OCI-LY7 (cell line): ENCODE data around the gene ATP6V0C. TPM values are rescaled to one million over a fixed set of nuclear protein-coding genes. Genes with fewer than 3 reads are reported as not detected.

Experiments
- BruUV-seq: library from RNA; stranded (reverse); fragments of 400-500 nt; replicated peaks from 2 replicates; lab custom pipeline; 2021; lab: Mats Ljungman, UMichigan
- CTCF ChIA-PET: fragments of 300-600 bp; sonication (Branson Sonifier 250); formaldehyde crosslinking; loops from one replicate; lab custom pipeline; 2022; ENCODE audit warnings: antibody characterized with exemption; ENCODE audit not compliant: unreplicated experiment; lab: Charles Lee
- POLR2A ChIA-PET: fragments of 300-600 bp; sonication (Branson Sonifier 250); formaldehyde crosslinking; loops from one replicate; lab custom pipeline; 2022; ENCODE audit warnings: antibody characterized with exemption; lab: Charles Lee
- DNase-seq: peaks from one replicate; pipeline ENCODE4 v3.0.0-alpha.2; 2015; ENCODE audit warnings: low spot score
- H2AFZ ChIP-seq: fragments of 200-600 bp; sonication (generic), shearing (Covaris generic); 2 replicates; pipeline ENCODE4 v1.6.1; 2014; ENCODE audit warnings: mild to moderate bottlenecking, antibody characterized with exemption, low read length, moderate library complexity
- H3K27ac ChIP-seq: fragments of 200-600 bp; sonication (generic); 2 replicates; pipeline ENCODE4 v1.5.1; 2014; ENCODE audit warnings: mixed run types, low read depth, mild to moderate bottlenecking, moderate library complexity, low read length, inconsistent platforms; ENCODE audit not compliant: poor library complexity, severe bottlenecking
- H3K36me3 ChIP-seq: fragments of 200-600 bp; sonication (generic); 2 replicates; pipeline ENCODE4 v1.6.1; 2014; ENCODE audit warnings: mild to moderate bottlenecking, antibody characterized with exemption, low read length, moderate library complexity, mixed read lengths; ENCODE audit not compliant: insufficient read depth
- H3K4me1 ChIP-seq: fragments of 200-600 bp; sonication (generic); 2 replicates; pipeline ENCODE4 v1.5.1; 2014; ENCODE audit warnings: mild to moderate bottlenecking, low read length; ENCODE audit not compliant: insufficient read depth, poor library complexity, severe bottlenecking
- H3K4me2 ChIP-seq: fragments of 200-600 bp; sonication (generic); 2 replicates; pipeline ENCODE4 v1.6.1; 2014; ENCODE audit warnings: mild to moderate bottlenecking, low read length
- H3K4me3 ChIP-seq: fragments of 200-600 bp; sonication (generic); 2 replicates; pipeline ENCODE4 v1.5.1; 2014; ENCODE audit warnings: mild to moderate bottlenecking, low read depth, low read length; ENCODE audit not compliant: poor library complexity, severe bottlenecking
- H3K79me2 ChIP-seq: fragments of 200-600 bp; sonication (generic); 2 replicates; pipeline ENCODE4 v1.6.1; 2016; ENCODE audit warnings: low read depth, mild to moderate bottlenecking, low read length, moderate library complexity, mixed read lengths; ENCODE audit not compliant: insufficient read depth
- H3K9me2 ChIP-seq: fragments of 200-600 bp; sonication (generic); 2 replicates; pipeline ENCODE4 v1.6.1; 2016; ENCODE audit warnings: mild to moderate bottlenecking, low read length, mixed read lengths; ENCODE audit not compliant: insufficient read depth
- H3K9me3 ChIP-seq: fragments of 200-600 bp; sonication (generic); 2 replicates; pipeline ENCODE4 v1.6.1; 2014; ENCODE audit warnings: mild to moderate bottlenecking, mixed run types, low read length, mixed read lengths
- H4K20me1 ChIP-seq: fragments of 200-600 bp; sonication (generic); 2 replicates; pipeline ENCODE4 v1.6.1; 2014; ENCODE audit warnings: mild to moderate bottlenecking, antibody characterized with exemption, low read length, moderate library complexity, mixed read lengths; ENCODE audit not compliant: insufficient read depth
- CTCF ChIP-seq: fragments of 200-600 bp; sonication (generic); conservative IDR thresholded peaks from 2 replicates; pipeline ENCODE4 v1.5.1; 2014; ENCODE audit warnings: mild to moderate bottlenecking, antibody characterized with exemption, low read length, moderate library complexity, mixed read lengths
- EZH2phosphoT487 ChIP-seq: fragments of 200-600 bp; sonication (generic); IDR thresholded peaks from 2 replicates; pipeline ENCODE4 v1.6.1; 2018; ENCODE audit warnings: low read depth, borderline replicate concordance, mild to moderate bottlenecking, mixed run types, antibody characterized with exemption, low read length, moderate library complexity, mixed read lengths
- intact Hi-C: fragments of 100-400 bp; cut with micrococcal nuclease; formaldehyde crosslinking; loops from one replicate; pipeline ENCODE4 v1.10.0; 2022; ENCODE audit not compliant: unreplicated experiment
- total RNA-seq, 2 experiments: library from RNA; depleted of rRNA in 1 of 2; stranded (reverse); fragments of >200 nt in 1 of 2; shearing (Covaris generic) in 1 of 2; gene quantifications; 2 replicates each; pipeline ENCODE4 v1.2.3, GENCODE V29; 2014 to 2022

The ATP6V0C gene
- total RNA-seq, 2 experiments from 2014 or later = 16.4 to 94.3 TPM

GRCh38 chr16:2518823-2519710 lies 5.3 kb downstream of the ATP6V0C start:
- POLR2A ChIA-PET = interaction anchor here (0.6 kb wide), 1 partner anchor 19 kb away, joined by 3 read pairs; the partner anchor contains the start of gene PDPK1
- intact Hi-C loops = no loop called here
- no TSS peak for BruUV-seq

GRCh38 chr16:2519711-2520080 lies 5.9 kb downstream of the ATP6V0C start:
- peaks cover 6% of the 10 kb centered on the region for H4K20me1 ChIP-seq
- no peak overlapping the region for H2AFZ ChIP-seq
- peak overlapping the region; percentile 56 for H3K4me2 ChIP-seq
- H3K4me1 ChIP-seq = peaks cover 36% of the 10 kb centered on the region
- no peak for DNase-seq
- H3K27ac ChIP-seq = no peak overlapping the region
- ChIA-PET CTCF (interaction anchor here (0.6 to 0.7 kb wide), 2 partner anchors 13 to 293 kb away, joined by 3 to 4 read pairs; no protein-coding TSS in a partner anchor), POLR2A (interaction anchor here (0.6 kb wide), 1 partner anchor 12 kb away, joined by 6 read pairs; the partner anchor contains the start of gene CEMP1)
- peak overlapping the region; percentile 85 for H3K4me3 ChIP-seq
- peaks cover 29% of the 10 kb centered on the region; the same call in 1 of the 2 replicates for H3K36me3 ChIP-seq
- no peaks in the 10 kb centered on the region for H3K9me2 ChIP-seq
- no TSS peak for BruUV-seq
- intact Hi-C loops = no loop called here
- H3K79me2 ChIP-seq = peaks cover 42% of the 10 kb centered on the region
- no peaks in the 10 kb centered on the region for H3K9me3 ChIP-seq
- TF ChIP-seq CTCF (no peak), EZH2phosphoT487 (no peak)

More at GRCh38 chr16:2518823-2519710, 5.3 kb downstream of the ATP6V0C start:
- Histone ChIP-seq H3K27ac (no peak overlapping the region), H2AFZ (no peak overlapping the region), H4K20me1 (peaks cover 9% of the 10 kb centered on the region), H3K4me2 (no peak overlapping the region), H3K4me1 (peaks cover 36% of the 10 kb centered on the region), H3K36me3 (peaks cover 23% of the 10 kb centered on the region; the same call in 1 of the 2 replicates), H3K9me2 (no peaks in the 10 kb centered on the region), H3K79me2 (peaks cover 48% of the 10 kb centered on the region), H3K9me3 (no peaks in the 10 kb centered on the region), H3K4me3 (no peak overlapping the region)
- no peak for DNase-seq
- CTCF ChIA-PET = no interaction called here
- TF ChIP-seq CTCF (no peak), EZH2phosphoT487 (no peak)
